Activated CD8-positive, alpha-beta memory T cell treated with anti-CD3 and anti-CD28 coated beads, Interleukin-2, amount 50 U/mL, for 4 hours (primary cell): ENCODE measurements around the gene PPIB.
A peak's percentile ranks its signal among the peaks of the same experiment; 100 is the strongest.

Experiments used
- DNase-seq: peaks from one replicate; pipeline ENCODE4 v3.0.0-alpha.2; 2020

Gene PPIB

GRCh38 chr15:64162869-64163658 is at the start of gene PPIB:
TSS of gene PPIB (minus strand) at chr15:64163022. CDS start at chr15:64162986, 36 bp downstream.
- peak; percentile 97 for DNase-seq

GRCh38 chr15:64211696-64212095 is 48.9 kb upstream of the PPIB start:
- DNase-seq: no peak

GRCh38 chr15:64210371-64210770 is 47.5 kb upstream of the PPIB start:
- no peak for DNase-seq

- DNase-seq: no peak
Observed at GRCh38 chr15:64209680-64210334, 47.0 kb upstream of the PPIB start.

- no peak for DNase-seq
Observed at GRCh38 chr15:64205202-64205601, 42.4 kb upstream of the PPIB start.

- DNase-seq: no peak
Observed at GRCh38 chr15:64197425-64197824, 34.6 kb upstream of the PPIB start.

- no peak for DNase-seq
Observed at GRCh38 chr15:64193971-64194370, 31.1 kb upstream of the PPIB start.

- no peak for DNase-seq
Observed at GRCh38 chr15:64191971-64192830, 29.4 kb upstream of the PPIB start.

- no peak for DNase-seq
Observed at GRCh38 chr15:64187396-64188191, 24.8 kb upstream of the PPIB start.

GRCh38 chr15:64185146-64185911 is 22.5 kb upstream of the PPIB start:
- no peak for DNase-seq

GRCh38 chr15:64182859-64183370 is 20.1 kb upstream of the PPIB start:
- no peak for DNase-seq

- DNase-seq: no peak
Observed at GRCh38 chr15:64180235-64180824, 17.5 kb upstream of the PPIB start.

- DNase-seq: no peak
Observed at GRCh38 chr15:64166102-64166890, 3.5 kb upstream of the PPIB start.

GRCh38 chr15:64164436-64164835 is 1.6 kb upstream of the PPIB start:
- DNase-seq: no peak

- no peak for DNase-seq
Observed at GRCh38 chr15:64163659-64164362, 989 bp upstream of the PPIB start.

GRCh38 chr15:64162478-64162868 is 349 bp downstream of the PPIB start:
- DNase-seq: no peak

- no peak for DNase-seq
Observed at GRCh38 chr15:64161688-64162477, 939 bp downstream of the PPIB start.

- no peak for DNase-seq
Observed at GRCh38 chr15:64158363-64159134, 4.3 kb downstream of the PPIB start.
